ENCODE results near the gene DYNLRB1.
"Not testable (repeated sequence)": the region's sequence is repeated elsewhere in the genome, so short reads cannot be mapped to it uniquely, and the experiment has no call there.

DYNLRB1 gene

GRCh38 chr20:34516247-34517113, at the start of gene DYNLRB1:
Gene DYNLRB1, plus strand, starts transcription at chr20:34516422. Its CDS starts 37 bp downstream, at chr20:34516459.
- peak; percentile 98 for DNase-seq

- no peak for DNase-seq
These were observed 47.3 kb upstream of the DYNLRB1 start for GRCh38 chr20:34468951-34469350.

GRCh38 chr20:34472246-34472925, 43.8 kb upstream of the DYNLRB1 start:
- DNase-seq, result no peak

- DNase-seq, result peak; percentile 62
These were observed 42.8 kb upstream of the DYNLRB1 start for GRCh38 chr20:34473262-34473883.

- DNase-seq, result peak; percentile 65
These were observed 40.1 kb upstream of the DYNLRB1 start for GRCh38 chr20:34475979-34476736.

GRCh38 chr20:34479627-34480026, 36.6 kb upstream of the DYNLRB1 start:
- DNase-seq, result no peak

- DNase-seq, result not testable (repeated sequence)
These were observed 34.1 kb upstream of the DYNLRB1 start for GRCh38 chr20:34482154-34482553.

DNA sequence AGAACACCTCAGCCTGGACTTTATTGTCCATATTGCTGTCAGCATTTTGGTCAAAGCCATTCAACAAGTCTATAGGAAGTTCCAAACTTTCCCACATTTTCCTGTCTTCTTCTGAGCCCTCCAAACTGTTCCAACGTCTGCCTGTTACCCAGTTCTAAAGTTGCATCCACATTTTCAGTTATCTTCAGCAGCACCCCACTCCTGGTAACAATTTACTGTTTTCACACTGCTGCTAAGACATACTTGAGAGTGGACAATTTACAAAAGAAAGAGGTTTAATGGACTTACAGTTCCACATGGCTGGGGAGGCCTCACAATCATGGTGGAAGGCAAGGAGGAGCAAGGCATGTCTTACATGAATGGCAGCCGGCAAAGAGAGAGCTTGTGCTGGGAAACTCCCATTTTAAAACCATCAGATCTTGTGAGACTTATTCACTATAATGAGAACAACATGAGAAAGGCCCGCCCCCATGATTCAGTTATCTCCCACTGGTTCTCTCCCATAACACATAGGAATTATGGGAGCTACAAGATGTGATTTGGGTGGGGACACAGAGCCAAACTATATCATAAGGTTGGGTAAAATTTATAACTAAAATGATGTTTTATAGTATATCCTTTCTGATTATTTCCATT, 32.5 kb upstream of the DYNLRB1 start:
- DNase-seq, result not testable (repeated sequence)

DNA sequence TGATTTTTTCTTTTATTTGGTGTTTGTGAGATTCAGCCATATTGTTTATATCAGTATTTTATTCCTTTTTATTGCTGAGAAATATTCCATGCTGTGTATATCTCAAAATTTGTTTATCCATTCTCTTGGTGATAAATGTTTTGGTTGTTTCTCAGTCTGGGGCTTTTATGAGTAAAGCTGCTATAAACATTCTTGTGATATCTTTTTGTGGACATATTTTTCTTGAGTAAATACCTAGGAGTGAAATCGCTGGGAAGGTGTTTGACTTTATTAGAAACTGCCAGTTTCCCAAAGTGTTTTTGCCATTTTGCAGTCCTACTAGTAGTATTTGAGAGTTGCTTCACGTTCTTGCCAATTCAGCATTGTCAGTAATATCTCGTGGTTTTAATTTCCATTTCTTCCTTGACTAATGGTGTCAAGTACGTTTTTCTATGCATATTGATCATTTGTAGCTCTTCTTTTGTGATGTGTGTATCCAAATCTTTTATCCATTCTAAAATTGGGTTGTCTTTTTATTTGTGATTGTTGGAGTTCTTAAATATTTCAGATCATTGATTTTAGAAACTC, 31.1 kb upstream of the DYNLRB1 start:
- no peak for DNase-seq

GRCh38 chr20:34491226-34491931, 24.8 kb upstream of the DYNLRB1 start:
- no peak for DNase-seq

- DNase-seq, result no peak
These were observed 24.2 kb upstream of the DYNLRB1 start for GRCh38 chr20:34491932-34492509.

DNA sequence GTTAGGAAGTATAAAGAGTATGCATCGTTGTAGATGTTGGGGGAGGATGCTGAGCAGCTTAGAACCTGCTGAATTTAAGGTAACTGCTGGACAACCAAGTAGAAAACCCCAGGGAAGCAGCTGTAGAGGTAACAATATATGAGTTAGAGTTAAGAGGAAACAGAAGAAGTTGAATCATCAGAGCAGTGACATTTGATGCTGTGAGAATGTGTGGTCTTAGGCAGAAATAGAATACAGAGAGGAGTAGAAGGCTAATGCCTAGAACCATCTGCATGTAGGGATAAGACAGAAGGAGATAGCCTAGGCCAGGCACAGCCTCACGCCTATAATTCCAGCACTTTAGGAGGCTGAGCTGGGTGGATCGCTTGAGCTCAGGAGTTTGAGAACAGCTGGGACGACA, 22.6 kb upstream of the DYNLRB1 start:
- no peak for DNase-seq

- no peak for DNase-seq
These were observed 20.9 kb upstream of the DYNLRB1 start for GRCh38 chr20:34495307-34495706.

- no peak for DNase-seq
These were observed 20.3 kb upstream of the DYNLRB1 start for GRCh38 chr20:34495916-34496315.

DNA sequence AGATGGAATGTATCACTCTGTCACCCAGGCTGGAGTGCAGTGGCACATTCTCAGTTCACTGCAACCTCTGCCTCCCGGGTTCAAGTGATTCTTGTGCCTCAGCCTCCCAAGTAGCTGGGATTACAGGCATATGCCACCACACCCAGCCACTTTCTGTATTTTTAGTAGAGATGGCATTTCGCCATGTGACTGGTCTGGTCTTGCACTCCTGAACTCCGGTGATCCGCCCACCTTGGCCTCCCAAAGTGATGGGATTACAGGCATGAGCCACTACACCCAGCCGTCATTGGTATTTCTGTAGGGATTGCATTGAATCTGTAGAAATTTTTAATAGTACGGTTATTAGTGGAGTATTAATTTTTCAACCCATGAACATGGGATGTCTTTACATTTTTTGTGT, 18.6 kb upstream of the DYNLRB1 start:
- not testable (repeated sequence) for DNase-seq

- DNase-seq, result no peak
These were observed 15.4 kb upstream of the DYNLRB1 start for GRCh38 chr20:34500823-34501222.

DNA sequence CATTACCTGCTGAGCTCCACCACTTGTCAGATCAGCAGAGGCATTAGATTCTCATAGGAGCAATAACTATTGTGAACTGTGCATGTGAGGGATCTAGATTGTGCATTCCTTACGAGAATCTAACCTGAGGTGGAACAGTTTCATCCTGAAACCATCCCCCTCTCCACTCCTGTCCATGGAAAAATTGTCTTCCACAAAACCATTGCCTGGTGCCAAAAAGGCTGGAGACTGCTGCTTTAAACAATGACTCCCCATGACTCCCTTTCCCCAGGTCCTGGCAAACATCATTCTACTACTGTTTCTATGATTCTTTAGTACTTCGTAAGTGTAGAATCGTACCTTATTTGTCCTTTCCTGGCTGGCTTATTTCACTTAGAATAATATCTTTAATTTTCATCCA, 9.7 kb upstream of the DYNLRB1 start:
- no peak for DNase-seq

DNA sequence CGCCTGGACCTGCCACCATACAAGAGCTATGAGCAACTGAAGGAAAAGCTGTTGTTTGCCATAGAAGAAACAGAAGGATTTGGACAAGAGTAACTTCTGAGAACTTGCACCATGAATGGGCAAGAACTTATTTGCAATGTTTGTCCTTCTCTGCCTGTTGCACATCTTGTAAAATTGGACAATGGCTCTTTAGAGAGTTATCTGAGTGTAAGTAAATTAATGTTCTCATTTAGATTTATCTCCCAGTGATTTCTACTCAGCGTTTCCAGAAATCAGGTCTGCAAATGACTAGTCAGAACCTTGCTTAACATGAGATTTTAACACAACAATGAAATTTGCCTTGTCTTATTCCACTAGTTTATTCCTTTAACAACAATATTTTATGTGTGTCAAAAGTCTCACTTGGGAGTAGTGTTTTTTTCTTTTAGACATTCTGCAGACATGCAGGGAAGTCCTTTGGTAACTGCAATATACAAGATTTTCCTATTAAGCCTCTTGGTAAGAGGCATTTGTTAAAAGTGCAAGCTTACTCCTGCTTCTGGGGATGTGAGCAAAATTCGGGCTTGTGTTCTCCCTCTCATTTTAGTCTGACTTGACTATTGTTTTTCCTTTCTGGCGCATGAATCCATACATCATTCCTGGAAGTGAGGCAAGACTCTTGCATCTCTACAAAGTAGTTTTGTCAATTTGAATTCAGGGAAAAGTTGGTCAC, 8.4 kb upstream of the DYNLRB1 start:
- no peak for DNase-seq

DNA sequence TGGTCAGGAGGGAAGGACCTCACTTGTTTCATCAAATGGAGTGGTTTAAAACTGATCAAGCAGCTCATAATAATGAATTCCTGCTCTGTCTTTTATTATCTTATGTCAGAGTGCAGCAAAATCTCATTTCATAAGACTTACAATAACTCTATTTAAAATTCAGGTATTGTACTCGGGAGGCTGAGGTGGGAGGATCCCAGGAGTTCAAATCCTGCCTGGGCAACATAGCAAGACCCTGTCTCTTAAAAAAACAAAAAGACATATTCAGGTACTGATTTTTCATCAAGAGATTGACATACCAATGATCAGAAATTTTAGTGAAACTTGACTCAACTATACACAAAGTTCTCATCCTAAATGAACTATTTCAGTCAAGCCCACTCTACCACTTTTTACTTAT, 5.6 kb upstream of the DYNLRB1 start:
- DNase-seq, result no peak

DNA sequence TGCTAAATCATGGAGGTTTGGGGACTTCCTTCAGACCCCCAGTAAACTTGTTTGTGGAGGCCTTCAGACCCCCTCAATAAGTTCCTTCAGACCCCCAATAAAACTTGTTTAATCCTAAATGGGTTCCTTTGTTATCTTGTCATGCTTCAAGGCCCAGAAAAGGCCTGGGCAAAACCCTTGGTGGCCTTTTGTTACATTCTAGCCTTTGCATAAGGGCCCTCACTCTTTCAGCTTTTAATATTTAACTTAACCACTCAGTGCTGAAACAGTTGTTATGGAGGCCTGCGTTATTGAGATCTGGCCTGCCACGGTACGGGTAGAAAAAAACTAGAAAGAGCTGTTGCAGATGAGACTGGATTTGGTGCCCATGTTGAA, 4.3 kb upstream of the DYNLRB1 start:
- no peak for DNase-seq

Data from activated CD8-positive, alpha-beta memory T cell treated with anti-CD3 and anti-CD28 coated beads, Interleukin-2, amount 50 U/mL, for 48 hours (primary cell).